ENCODE data around the gene MFSD6L.
A peak's percentile ranks its signal among the peaks of the same experiment; 100 is the strongest.
"Not testable (repeated sequence)": the region's sequence is repeated elsewhere in the genome, so short reads cannot be mapped to it uniquely, and the experiment has no call there.

MFSD6L gene

DNA sequence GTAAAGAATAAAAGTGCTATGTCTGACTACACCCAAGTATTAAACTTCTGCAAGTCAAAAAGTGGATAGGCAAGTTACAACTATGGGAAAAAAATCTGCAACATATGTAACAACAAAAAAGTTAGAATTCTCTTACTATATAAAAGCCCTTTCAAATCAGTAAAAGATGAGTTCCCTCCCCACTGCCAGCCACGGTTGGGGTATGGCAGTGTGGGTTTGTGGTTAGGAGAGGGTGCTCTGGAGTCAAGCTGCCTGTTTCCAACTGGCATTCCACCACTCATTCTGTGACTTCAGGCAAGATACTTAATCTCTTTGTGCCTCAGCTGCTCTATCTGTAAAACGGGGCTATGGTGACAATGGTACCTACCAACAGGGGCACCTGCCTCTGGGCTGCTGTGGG, 26.6 kb upstream of the MFSD6L start:
- DNase-seq: no peak

GRCh38 chr17:8823279-8823678, 24.1 kb upstream of the MFSD6L start:
- peak in 1 of 2 experiments; percentile 1 for DNase-seq

- peak in 1 of 2 experiments; percentile 11 for DNase-seq
Measured at GRCh38 chr17:8822401-8823035, 23.4 kb upstream of the MFSD6L start.

GRCh38 chr17:8821446-8822105, 22.4 kb upstream of the MFSD6L start:
- no peak for DNase-seq

DNA sequence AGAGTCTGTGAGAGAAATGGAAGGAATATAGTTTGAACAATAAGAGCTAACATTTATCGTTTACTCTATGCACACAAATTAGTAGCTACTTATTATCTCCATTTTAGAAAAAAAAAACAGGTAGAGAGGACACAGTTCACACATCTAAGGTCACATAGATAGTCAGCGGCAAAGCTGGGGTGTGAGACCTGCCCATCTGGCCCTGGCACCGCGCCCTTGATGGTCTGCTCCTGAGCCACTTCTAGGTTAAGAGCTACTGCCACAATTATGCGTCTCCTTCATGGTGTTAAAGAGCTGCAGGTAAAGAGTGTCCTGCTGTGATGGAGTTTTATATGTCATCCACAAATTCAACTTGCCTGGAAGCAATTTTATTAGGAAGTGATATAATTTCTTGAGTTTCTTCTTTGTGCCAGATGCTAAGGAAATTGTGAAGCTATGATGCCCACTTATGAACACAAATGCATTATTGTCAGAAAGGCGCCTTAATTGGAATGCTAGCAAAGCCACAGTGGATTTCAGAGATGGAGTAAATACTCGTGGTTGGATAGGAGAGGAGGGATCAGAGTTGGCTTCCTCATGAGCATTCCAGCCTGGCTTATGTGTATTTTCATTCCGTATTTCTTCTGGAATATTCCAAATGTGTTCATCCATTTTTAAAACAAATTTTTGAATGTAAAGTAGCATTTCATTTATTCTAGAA, 21.3 kb upstream of the MFSD6L start:
- no peak for DNase-seq

DNA sequence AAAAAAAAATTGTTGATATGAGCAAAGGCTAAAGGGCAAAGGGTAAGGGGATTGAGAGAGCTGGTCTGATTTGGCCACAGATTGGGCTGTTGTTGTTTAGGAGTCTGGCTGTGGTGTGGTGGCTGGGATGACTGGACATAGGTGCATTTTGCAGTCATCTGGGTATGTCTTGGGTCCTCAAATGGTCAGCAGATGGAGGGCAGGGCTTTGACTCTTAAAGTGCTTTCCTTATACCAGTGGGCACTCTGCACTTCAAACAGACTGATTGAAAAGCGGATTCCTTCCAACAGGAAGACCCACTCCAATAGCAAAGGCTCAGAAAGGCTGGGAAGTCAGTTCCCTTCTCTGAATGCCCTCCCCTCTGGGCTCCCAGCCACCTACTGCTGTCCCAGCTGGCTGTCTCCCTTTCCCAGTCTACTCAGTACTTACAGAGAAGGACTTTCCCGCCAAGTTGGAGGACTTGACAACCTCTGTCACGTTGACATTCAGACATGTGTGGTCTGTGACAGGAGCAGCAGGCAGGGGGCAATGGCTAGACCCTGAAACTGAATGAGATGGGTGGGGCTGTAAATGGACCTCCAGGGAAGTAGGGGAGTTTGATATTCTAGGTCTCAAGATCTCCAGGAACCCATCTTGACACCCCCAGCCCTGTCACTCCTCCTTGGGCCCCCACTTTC, 19.6 kb upstream of the MFSD6L start:
- DNase-seq: no peak

- DNase-seq: no peak
Measured at GRCh38 chr17:8818047-8818446, 18.9 kb upstream of the MFSD6L start.

DNA sequence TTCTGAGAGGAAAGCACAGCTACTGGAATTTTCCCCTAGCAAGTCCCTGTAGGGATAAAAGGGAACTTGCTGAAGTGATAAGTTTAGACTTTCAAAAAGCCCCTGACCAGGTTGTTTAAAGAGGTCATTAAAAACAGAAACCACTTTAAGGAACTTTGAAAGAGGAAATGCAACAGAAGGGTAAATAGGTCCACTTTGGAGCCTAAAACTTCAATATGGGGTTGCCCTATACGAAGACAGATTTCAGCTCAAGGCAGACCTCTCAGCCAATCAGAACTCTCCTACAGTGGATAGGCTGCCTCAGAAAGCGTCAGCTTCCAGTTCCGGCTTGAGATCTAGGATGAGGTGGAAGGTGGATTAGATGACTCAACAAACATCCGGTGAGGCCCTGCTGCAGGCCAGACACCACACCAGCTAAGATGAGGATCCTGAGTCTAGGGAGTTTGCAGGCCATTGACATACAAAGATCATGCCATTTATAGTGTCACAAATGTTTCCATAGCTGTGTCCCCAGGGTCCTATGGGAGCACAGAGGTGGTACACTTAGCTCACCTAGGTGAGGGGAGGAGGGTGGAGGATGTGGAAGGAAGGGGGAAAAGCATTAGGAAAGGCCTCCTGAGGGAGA, 7.9 kb upstream of the MFSD6L start:
- no peak for DNase-seq

DNA sequence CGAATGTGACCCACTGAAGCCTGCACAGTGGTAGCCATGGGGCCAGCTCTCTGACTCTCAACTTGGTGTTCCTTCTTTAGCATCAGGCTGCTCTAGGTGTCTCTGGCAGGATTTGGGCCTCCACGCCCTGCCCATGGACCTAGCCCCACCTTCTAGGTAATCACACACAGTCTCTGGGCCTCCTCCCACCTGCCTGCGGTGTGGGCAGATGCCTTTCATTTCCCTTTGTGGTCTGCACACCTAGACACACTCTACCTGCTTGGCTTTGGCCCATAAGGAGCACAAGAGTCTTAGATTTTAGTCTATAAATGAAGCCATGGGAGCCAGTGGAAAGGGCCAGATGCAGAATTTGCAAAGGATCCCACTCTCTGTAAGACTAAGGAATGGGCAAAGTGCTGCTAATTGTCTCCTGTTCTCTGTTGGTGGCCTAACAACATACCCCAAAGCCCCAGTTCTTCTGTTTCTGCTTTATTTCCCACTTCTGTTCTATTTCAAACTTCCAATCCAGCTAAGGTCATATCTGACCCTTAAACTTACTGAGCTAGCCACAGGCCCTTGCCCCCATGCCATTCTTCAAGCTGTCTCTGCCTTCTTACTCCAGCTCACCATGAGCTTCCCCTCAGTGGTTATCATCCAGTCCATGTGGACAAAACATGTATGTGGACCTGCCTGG, 7.2 kb upstream of the MFSD6L start:
- no peak for DNase-seq

DNA sequence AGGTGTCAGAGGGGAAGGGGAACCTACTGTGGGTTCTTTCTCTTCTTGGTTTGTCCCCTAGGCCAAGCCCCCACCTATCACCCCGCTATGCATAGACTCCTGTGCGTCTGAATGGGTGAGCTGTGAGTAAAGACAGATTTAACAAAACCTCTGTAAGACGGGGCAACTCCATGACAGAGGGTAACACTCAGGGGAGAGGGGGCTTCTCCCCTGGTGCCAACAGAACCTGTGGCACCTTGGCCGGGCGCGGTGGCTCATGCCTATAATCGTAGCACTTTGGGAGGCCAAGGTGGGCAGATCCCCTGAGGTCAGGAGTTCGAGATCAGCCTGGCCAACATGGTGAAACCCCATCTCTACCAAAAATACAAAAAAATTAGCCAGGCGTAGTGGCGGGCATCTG, 6.2 kb upstream of the MFSD6L start:
- DNase-seq: not testable (repeated sequence)

DNA sequence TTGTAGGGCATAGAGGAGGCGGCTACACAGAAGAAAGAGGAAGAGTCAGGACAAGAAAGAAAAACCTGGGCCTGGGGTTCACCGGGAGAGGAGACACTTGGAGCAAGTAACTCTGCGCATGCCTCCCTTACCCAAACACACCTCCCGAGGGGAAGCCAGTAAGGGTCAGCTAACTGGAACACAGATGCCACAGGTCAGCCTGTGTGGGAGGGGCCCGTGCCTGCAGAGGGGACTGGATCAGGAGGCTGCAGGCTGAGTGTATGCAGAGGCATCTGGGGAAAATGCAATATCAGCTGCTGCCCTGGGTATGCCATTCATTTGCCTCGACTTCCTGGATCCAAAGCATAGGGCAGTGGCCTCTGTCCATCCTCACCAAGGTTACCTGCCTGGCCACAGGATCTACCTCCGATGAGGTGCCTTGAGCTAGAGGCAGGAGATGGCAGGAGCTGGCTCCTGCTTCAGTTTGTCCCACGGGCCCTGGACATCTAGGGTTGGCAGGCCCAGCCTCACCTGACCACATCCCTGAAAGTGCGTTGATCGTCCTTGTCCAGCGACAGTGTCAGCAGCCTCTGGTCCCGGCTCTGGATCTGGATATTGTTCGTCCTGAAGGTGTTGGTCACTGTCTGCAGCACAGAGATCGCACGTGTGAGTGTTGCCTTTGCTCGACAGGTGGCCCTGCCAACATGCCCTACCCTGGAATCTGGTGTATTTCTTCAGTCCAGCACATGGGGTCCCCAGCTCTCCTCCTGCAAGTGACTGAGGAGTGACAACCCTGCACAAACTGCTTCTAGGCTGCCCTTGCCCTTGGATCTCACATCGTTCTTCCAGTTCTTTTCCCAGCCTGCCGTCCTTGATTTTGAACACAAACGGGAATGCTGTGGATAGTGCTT, 4.6 kb upstream of the MFSD6L start:
- no peak for DNase-seq

- DNase-seq: no peak
Measured at GRCh38 chr17:8801135-8801840, 2.1 kb upstream of the MFSD6L start.

DNA sequence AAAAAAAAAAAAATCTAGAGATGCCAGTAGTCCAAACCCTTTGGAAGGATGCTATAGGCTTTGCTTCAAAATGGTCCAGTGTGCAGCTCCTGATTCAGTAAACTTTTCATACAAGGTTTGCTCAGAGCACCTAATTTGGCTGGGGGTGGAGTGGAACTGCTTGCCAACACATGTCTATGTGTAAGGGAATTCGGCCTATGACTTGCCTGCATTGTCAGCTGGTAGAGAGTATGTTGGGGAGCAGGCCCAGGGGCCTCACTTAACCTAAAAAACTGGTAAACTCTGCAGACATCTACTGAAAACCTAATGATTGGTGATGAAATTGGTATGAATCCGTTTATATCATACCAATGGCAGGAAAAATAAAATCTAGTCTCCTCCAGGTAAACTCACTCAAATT, 1.5 kb upstream of the MFSD6L start:
- DNase-seq: no peak

DNA sequence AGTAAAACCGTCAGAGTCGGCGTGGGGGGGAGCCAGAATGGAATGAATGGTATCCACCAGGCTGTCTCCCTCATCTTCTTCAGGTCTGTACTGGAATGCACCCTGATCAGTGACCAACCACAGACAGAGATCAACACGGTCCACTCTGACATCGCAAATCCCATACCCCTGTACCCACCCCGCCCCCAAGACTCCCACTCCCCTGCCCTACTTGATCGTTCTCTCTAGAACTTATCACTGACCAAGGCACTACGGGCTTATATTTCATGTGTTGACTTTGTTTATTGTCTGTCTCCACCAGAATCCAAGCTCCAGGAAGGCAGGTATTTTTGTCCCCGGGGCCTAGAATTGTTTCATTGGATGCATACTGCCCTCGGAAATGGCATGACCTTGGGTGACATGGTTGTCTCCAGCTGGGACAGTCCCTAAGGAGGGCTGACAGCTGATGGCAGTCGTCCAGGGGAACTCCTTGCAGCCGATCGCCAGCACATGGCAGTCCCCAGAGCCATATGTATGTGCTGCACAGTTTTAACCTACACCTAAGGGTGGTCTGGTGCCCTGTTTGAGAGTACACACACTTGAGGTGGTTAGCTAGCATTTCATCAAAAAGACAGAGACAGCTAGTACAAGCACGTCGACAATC, 526 bp upstream of the MFSD6L start:
- DNase-seq: no peak

GRCh38 chr17:8798176-8798845, 854 bp downstream of the MFSD6L start:
- no peak for DNase-seq

DNA sequence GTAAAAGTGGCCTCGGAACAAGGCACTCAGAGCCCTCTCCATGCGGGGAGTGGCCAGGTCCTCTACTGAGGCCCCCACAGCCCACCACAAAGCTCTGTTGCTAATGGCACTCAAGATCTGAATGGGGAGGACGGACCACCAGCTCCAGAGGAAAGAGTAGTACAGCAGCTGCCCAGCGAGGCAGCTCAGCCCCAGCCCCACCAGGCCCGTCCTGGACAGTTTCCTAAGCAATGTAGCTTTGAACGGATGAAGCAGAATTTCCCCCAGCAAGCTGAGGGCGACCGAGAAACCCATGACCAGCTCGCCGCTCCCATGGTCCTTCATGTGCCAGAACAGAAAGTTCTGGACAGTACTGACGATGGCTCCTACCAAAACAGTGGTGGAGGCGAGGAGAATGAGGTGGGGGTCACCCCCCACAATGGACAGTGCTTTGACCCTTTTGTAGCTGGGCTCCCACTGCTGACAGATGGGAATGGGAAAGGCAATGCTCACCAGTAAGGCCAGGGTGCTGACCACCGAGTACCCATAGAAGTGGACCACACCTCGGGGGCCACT, 1.5 kb downstream of the MFSD6L start:
- no peak for DNase-seq

GRCh38 chr17:8794636-8795035, 4.5 kb downstream of the MFSD6L start:
- DNase-seq: no peak

DNA sequence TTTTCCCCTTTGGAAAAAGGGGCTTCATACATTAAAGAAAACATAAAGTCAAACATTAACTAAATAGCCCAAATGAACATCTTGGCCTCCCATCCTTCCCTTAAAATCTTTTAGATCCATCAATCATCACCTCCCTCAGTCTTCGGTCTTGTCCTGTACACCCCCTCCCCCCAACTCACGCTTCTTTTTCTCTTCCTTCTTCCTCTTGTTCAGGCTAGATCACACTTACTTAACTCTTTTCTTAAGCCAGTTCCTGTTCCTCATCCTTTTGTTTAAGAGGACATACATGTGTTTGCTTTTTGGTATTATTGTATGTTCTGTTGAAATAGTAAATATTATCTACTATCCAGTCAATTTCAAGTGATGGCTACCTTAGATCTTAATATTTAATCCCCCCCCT, 5.5 kb downstream of the MFSD6L start:
- no peak for DNase-seq

GRCh38 chr17:8792646-8793045, 6.5 kb downstream of the MFSD6L start:
- no peak for DNase-seq

GRCh38 chr17:8791910-8792270, 7.3 kb downstream of the MFSD6L start:
- no peak for DNase-seq
